Neural progenitor cell (in vitro differentiated cells): ENCODE measurements around the gene ZNF827.

ENCODE experiments used
- EZH2 ChIP-seq: fragments of 200-600 bp; sonication (generic); IDR thresholded peaks from 2 replicates; pipeline ENCODE4 v1.6.1; 2017; ENCODE audit warnings: antibody characterized with exemption, mild to moderate bottlenecking, moderate library complexity
- EZH2phosphoT487 ChIP-seq: fragments of 200-600 bp; sonication (generic); IDR thresholded peaks from 2 replicates; pipeline ENCODE4 v1.6.1; 2017; ENCODE audit warnings: antibody characterized with exemption
- TF ChIP-seq, protein P1 (sequence below): fragments of 200-600 bp; sonication (generic); IDR thresholded peaks from 2 replicates; pipeline ENCODE4 v1.5.1; 2017; ENCODE audit warnings: antibody characterized with exemption, mild to moderate bottlenecking

DNA sequence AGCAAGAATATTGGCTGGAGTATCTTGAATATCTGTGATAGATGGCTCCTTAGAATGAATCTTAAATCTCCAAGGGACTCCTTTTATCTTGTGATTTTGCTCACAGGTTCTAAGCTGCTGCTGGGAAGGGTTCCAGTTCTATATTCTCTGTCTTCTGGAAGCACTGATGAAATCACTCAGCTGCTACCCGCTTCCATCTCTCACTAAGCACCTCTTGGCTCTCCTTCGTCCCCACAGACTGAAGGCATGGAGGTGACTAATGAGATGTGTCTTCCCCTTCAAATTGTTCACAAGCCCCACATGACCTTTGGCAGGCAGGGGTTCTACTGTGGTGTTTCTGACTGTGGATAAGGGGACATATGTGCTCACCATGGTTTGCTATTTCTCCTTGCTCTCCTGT is 182.8 kb downstream of the ZNF827 start:
- TF ChIP-seq, protein P1, sequence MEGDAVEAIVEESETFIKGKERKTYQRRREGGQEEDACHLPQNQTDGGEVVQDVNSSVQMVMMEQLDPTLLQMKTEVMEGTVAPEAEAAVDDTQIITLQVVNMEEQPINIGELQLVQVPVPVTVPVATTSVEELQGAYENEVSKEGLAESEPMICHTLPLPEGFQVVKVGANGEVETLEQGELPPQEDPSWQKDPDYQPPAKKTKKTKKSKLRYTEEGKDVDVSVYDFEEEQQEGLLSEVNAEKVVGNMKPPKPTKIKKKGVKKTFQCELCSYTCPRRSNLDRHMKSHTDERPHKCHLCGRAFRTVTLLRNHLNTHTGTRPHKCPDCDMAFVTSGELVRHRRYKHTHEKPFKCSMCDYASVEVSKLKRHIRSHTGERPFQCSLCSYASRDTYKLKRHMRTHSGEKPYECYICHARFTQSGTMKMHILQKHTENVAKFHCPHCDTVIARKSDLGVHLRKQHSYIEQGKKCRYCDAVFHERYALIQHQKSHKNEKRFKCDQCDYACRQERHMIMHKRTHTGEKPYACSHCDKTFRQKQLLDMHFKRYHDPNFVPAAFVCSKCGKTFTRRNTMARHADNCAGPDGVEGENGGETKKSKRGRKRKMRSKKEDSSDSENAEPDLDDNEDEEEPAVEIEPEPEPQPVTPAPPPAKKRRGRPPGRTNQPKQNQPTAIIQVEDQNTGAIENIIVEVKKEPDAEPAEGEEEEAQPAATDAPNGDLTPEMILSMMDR, result no peak
- TF ChIP-seq EZH2, result no peak
- TF ChIP-seq EZH2phosphoT487, result no peak
